GM20000 (cell line): Measurements from ENCODE around the gene SHTN1.

Source experiments
- DNase-seq: peaks from one replicate; pipeline ENCODE4 v3.0.0; 2012; ENCODE audit warnings: low spot score
- TF ChIP-seq, protein P1 (sequence below): IDR thresholded peaks from 2 replicates; pipeline ENCODE4 v1.5.1; 2012; ENCODE audit warnings: mild to moderate bottlenecking, control low read depth; ENCODE audit errors: extremely low read depth, missing control alignments

Gene SHTN1, protein sequence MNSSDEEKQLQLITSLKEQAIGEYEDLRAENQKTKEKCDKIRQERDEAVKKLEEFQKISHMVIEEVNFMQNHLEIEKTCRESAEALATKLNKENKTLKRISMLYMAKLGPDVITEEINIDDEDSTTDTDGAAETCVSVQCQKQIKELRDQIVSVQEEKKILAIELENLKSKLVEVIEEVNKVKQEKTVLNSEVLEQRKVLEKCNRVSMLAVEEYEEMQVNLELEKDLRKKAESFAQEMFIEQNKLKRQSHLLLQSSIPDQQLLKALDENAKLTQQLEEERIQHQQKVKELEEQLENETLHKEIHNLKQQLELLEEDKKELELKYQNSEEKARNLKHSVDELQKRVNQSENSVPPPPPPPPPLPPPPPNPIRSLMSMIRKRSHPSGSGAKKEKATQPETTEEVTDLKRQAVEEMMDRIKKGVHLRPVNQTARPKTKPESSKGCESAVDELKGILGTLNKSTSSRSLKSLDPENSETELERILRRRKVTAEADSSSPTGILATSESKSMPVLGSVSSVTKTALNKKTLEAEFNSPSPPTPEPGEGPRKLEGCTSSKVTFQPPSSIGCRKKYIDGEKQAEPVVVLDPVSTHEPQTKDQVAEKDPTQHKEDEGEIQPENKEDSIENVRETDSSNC

DNA sequence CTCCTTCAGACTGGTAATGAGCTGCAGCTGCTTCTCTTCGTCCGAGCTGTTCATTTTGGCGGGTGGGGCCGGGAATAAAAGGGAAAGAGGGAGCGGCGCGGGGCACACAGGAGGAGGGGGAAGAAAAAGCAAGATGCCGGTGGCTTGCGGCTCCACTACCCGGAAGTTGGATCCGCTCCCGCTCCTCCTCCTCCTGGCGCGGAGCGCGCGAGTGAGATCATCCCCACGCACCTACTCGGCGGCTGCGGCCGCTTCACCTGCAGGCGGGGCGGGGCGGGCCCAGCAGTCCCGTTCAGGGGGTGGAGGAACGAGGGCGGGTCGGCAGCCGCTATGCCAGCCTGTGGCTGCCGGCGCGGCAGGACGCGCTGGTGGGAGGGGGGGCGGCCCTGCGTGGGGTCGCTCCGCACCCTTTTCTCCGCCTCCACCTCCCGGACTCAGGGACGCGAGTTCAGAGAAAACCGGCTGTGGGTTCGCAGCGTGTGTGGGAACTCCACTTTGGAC lies at the start of gene SHTN1:
Gene SHTN1, minus strand, starts transcription at position 162 of the 501 bp plus-strand sequence. Its CDS starts 108 bp downstream, at position 54.
- peak; percentile 61 for DNase-seq
- TF ChIP-seq, protein P1, sequence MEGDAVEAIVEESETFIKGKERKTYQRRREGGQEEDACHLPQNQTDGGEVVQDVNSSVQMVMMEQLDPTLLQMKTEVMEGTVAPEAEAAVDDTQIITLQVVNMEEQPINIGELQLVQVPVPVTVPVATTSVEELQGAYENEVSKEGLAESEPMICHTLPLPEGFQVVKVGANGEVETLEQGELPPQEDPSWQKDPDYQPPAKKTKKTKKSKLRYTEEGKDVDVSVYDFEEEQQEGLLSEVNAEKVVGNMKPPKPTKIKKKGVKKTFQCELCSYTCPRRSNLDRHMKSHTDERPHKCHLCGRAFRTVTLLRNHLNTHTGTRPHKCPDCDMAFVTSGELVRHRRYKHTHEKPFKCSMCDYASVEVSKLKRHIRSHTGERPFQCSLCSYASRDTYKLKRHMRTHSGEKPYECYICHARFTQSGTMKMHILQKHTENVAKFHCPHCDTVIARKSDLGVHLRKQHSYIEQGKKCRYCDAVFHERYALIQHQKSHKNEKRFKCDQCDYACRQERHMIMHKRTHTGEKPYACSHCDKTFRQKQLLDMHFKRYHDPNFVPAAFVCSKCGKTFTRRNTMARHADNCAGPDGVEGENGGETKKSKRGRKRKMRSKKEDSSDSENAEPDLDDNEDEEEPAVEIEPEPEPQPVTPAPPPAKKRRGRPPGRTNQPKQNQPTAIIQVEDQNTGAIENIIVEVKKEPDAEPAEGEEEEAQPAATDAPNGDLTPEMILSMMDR, result no peak

DNA sequence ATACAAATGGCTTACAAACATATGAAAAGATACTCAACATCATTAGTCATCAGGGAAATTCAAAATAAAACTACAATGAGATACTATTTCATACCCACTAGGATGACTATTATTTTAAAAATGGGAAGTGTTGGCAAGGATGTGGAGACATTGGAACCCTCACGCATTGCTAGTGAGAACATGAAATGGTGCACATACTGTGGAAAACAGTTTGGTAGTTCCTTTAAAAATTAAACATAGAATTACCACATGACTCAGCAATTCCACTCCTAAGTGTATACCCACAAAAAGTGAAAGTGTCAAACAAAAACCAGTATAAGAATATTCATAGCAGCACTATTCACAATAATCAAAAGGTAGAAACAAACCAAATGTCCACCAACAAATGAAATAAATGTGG lies 48.5 kb upstream of the SHTN1 start:
- no peak for DNase-seq
- TF ChIP-seq, protein P1, result no peak

DNA sequence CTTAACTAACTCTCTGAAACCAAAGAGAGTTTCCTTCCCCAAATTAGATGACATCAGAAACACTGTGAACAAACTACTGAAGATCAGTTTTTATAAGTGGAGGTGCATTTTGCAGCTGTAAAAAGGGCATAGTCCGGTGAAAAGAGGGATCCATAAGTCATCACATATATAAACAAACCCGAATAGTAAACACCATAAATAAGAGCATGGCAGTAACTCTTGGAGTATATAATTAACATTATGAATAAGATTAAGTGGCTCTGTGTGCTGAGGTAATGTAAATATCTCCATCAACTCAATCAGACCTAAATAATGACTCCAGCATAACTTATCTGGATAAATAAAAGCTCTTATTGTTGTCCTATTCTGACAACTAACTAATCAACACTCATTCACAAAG lies 43.0 kb upstream of the SHTN1 start:
- no peak for DNase-seq
- TF ChIP-seq, protein P1, result no peak

DNA sequence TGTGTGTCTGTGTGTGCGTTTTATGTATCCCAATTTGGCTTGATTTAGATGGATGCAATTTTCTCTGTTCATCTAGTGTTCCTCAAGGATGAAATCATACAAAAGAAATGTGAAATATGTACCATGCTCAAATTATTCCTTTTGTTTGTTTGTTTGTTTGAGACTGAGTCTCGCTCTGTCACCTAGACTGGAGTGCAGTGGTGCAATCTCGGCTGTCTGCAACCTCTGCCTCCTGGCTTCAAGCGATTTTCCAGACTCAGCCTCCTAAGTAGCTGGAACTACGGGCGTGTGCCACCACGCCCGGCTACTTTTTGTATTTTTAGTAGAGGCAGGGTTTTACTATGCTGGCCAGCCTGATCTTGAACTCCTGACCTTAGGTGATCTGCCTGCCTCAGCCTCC lies 11.3 kb upstream of the SHTN1 start:
- TF ChIP-seq, protein P1, result no peak
- no peak for DNase-seq

DNA sequence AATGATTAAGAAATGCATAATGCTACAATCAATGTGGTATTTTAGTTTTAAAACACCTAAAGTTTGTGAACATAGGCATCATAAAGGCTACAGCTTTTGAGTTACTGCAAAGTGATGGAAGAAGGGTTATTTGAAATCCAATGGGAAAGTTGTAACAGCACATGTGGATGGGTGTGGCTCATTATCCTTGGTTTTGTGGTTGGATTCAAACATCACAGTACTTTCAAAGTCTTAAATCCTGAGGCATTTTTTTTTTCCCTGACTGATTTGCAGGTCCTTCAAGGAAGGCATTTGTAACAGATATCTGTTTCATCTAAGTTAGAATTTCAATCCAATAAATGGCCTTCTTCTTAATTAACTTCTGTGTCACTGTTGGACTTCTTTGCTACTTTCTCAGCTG lies 9.8 kb upstream of the SHTN1 start:
- TF ChIP-seq, protein P1, result no peak
- DNase-seq, result no peak

DNA sequence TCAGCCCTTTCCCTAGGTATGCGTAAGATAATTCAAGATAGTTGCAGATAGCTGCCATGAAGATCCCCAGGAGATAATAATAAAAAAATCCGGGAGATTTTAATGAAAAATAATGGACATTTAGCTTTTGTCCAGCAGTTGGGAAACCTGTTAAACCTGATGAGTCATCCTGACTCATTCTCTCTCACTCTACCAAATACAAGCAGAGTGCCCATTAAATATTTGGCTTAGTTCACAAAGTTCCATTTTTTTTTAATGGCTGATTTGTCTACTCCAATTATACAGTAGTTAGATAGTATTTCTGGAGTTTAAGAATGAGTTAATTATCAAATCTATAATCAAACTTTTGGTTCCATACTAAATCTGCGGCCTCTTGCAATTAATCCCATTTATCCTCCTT lies 2.1 kb upstream of the SHTN1 start:
- TF ChIP-seq, protein P1, result no peak
- DNase-seq, result no peak

DNA sequence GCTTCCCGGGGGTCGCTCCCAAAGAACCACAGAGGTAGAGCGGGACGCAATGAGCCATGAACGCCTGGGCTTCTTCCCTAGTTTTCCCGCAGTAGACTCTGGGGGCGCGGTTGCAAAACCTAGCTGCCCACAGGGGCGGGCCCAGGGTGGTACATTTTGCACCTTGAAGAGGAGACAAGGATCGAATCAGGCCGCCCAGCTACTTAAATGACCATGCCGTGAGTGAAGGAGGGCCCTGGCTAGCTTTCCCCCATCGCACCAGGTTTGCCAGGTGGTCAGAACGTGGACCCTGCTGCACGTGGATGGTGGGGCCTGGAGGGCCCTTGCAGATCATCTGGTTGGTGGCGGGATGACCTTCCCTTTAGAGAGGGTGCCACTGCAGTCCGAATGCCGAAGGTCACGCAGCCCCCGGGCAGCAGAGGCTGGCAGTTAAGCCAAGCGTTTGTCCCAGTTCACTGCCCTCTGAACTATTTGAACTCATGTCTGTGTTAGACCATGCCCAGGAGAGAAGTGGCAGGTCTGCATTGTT lies 604 bp upstream of the SHTN1 start:
- DNase-seq, result peak; percentile 23
- TF ChIP-seq, protein P1, result no peak
